Kidney glomerular epithelial cell (primary cell): Measurements from ENCODE around the gene DDIT3.

Experiments
- DNase-seq: peaks from one replicate; lab custom pipeline; 2025; lab: John Stamatoyannopoulos, UW

The DDIT3 gene

GRCh38 chr12:57467915-57468314, 52.4 kb downstream of the DDIT3 start:
- no peak for DNase-seq

- DNase-seq: no peak
Observed at GRCh38 chr12:57467212-57467874, 53.0 kb downstream of the DDIT3 start.
